Right atrium auricular region (tissue), 2 donors: ENCODE measurements around the gene SOX13. TPM values are rescaled to one million over a fixed set of nuclear protein-coding genes. Genes with fewer than 3 reads are reported as not detected.

Source experiments
- DNase-seq: peaks from one replicate; pipeline ENCODE4 v3.0.0-alpha.2; 2019; ENCODE audit warnings: low spot score
- H3K27ac ChIP-seq, 2 donors: fragments of 200-600 bp; sonication (generic); 1 replicate in 1 of 2; 2 replicates in 1 of 2; pipeline ENCODE4 v1.5.1; 2016 to 2019
- H3K27me3 ChIP-seq, 2 donors: fragments of 200-600 bp; sonication (generic); one replicate each; pipeline versions ENCODE4 v1.5.1 to v1.6.0; 2017 to 2019
- H3K36me3 ChIP-seq: fragments of 200-600 bp; sonication (generic); one replicate; pipeline ENCODE4 v1.5.1; 2016
- H3K4me1 ChIP-seq, 2 donors: fragments of 200-600 bp; sonication (generic); one replicate each; pipeline versions ENCODE4 v1.5.1 to v1.6.0; 2017 to 2019
- H3K4me3 ChIP-seq, 2 donors: fragments of 200-600 bp; sonication (generic); 1 replicate in 1 of 2; 2 replicates in 1 of 2; pipeline ENCODE4 v1.5.1; 2017 to 2019; ENCODE audit warnings: mild to moderate bottlenecking in 1 of 2, moderate library complexity in 1 of 2
- H3K9me3 ChIP-seq, 2 donors: fragments of 200-600 bp; sonication (generic); one replicate each; pipeline ENCODE4 v1.5.1; 2019
- CTCF ChIP-seq, 2 donors: fragments of 200-600 bp; sonication (generic); IDR thresholded peaks; one replicate each; pipeline ENCODE4 v1.5.1; 2019; ENCODE audit warnings: antibody characterized with exemption in 2 of 2
- total RNA-seq, 2 donors: library from RNA; depleted of rRNA; stranded (reverse); fragments of >200 nt; gene quantifications; one replicate each; pipeline ENCODE4 v1.1.0, GENCODE V29; 2016

The SOX13 gene
- total RNA-seq, 2 donors from 2014 or later: 7.9 to 8.6 TPM

GRCh38 chr1:204147406-204148383 lies 74.8 kb downstream of the SOX13 start:
- Histone ChIP-seq H3K4me3 (no peak overlapping the region), H3K4me1 (peaks cover 0 to 25% of the 10 kb centered on the region in 2 donors), H3K36me3 (no peaks in the 10 kb centered on the region), H3K27ac (no peak overlapping the region), H3K27me3 (no peaks in the 10 kb centered on the region), H3K9me3 (no peaks in the 10 kb centered on the region)
- DNase-seq: no peak
- TF ChIP-seq CTCF (IDR thresholded peaks at IDR 0.05): no peak

GRCh38 chr1:204149107-204149506 lies 76.2 kb downstream of the SOX13 start:
- Histone ChIP-seq H3K27me3 (no peaks in the 10 kb centered on the region), H3K4me1 (peaks cover 0 to 26% of the 10 kb centered on the region in 2 donors), H3K4me3 (no peak overlapping the region), H3K36me3 (no peaks in the 10 kb centered on the region), H3K27ac (no peak overlapping the region), H3K9me3 (no peaks in the 10 kb centered on the region)
- TF ChIP-seq CTCF (IDR thresholded peaks at IDR 0.05): no peak
- no peak for DNase-seq

- no peaks in the 10 kb centered on the region for H3K27me3 ChIP-seq
- H3K4me3 ChIP-seq: no peak overlapping the region
- peak overlapping the region; percentile 66 to 70 for H3K27ac ChIP-seq
- no peaks in the 10 kb centered on the region for H3K9me3 ChIP-seq
- H3K4me1 ChIP-seq: peaks cover 0 to 26% of the 10 kb centered on the region in 2 donors
- no peaks in the 10 kb centered on the region for H3K36me3 ChIP-seq
- no peak for DNase-seq
- TF ChIP-seq CTCF (IDR thresholded peaks at IDR 0.05): no peak
Observed at GRCh38 chr1:204149635-204150565, 77.0 kb downstream of the SOX13 start.

- Histone ChIP-seq H3K4me1 (peaks cover 0 to 26% of the 10 kb centered on the region in 2 donors), H3K9me3 (no peaks in the 10 kb centered on the region), H3K27ac (peak overlapping the region; percentile 66 to 70), H3K4me3 (peak overlapping the region; percentile 59 to 72), H3K27me3 (no peaks in the 10 kb centered on the region), H3K36me3 (no peaks in the 10 kb centered on the region)
- peak; percentile 71 for DNase-seq
- TF ChIP-seq CTCF (IDR thresholded peaks at IDR 0.05): no peak
Observed at GRCh38 chr1:204150702-204151551, 78.0 kb downstream of the SOX13 start.
